Esophagus (tissue), 2 donors: ENCODE results near the gene PRIM2. TPM values are rescaled to one million over a fixed set of nuclear protein-coding genes. Genes with fewer than 3 reads are reported as not detected.
"Not testable (repeated sequence)": the region's sequence is repeated elsewhere in the genome, so short reads cannot be mapped to it uniquely, and the experiment has no call there.

Source experiments
- H3K27ac ChIP-seq, 2 donors: one replicate each; pipeline ENCODE4 v1.5.1; 2013; ENCODE audit warnings: low read depth in 2 of 2, mild to moderate bottlenecking in 2 of 2, inconsistent platforms in 1 of 2, low read length in 1 of 2, moderate library complexity in 1 of 2
- H3K27me3 ChIP-seq, 2 donors: one replicate each; pipeline ENCODE4 v1.6.1; 2013; ENCODE audit warnings: low read length in 2 of 2, control low read depth in 1 of 2, mild to moderate bottlenecking in 1 of 2; ENCODE audit not compliant: insufficient read depth in 2 of 2, control insufficient read depth in 1 of 2
- H3K36me3 ChIP-seq, 2 donors: one replicate each; pipeline ENCODE4 v1.6.1; 2013; ENCODE audit warnings: low read length in 1 of 2; ENCODE audit not compliant: control insufficient read depth in 2 of 2, insufficient read depth in 2 of 2
- H3K4me1 ChIP-seq, 2 donors: one replicate each; pipeline ENCODE4 v1.6.1; 2013; ENCODE audit warnings: low read length in 1 of 2; ENCODE audit not compliant: control insufficient read depth in 2 of 2, insufficient read depth in 2 of 2
- H3K4me3 ChIP-seq, 2 donors: one replicate each; pipeline ENCODE4 v1.5.1; 2013; ENCODE audit warnings: low read length in 2 of 2, mild to moderate bottlenecking in 2 of 2, low read depth in 1 of 2, moderate library complexity in 1 of 2
- H3K9me3 ChIP-seq, 2 donors: one replicate each; pipeline ENCODE4 v1.6.1; 2013; ENCODE audit warnings: mild to moderate bottlenecking in 2 of 2, low read depth in 1 of 2, low read length in 1 of 2, moderate library complexity in 1 of 2; ENCODE audit not compliant: control insufficient read depth in 2 of 2, insufficient read depth in 1 of 2
- WGBS, 2 donors: extraction: QIAGEN DNeasy Blood & Tissue Kit; methylation state at CpG; one replicate each; pipeline ENCODE4 v1.1.7; 2013; 5-methylcytosine and 5-hydroxymethylcytosine counted together
- polyA plus RNA-seq, 2 donors: library from polyadenylated mRNA; stranded (reverse); fragments of 200-250 nt; gene quantifications; one replicate each; pipeline ENCODE4 v1.2.3, GENCODE V29; 2013
- donor health status: healthy with polysubstance abuse.
- donor health status: Bipolar disorder and iron deficiency.

Gene PRIM2
- polyA plus RNA-seq, 2 donors = 3.7 to 4.5 TPM

DNA sequence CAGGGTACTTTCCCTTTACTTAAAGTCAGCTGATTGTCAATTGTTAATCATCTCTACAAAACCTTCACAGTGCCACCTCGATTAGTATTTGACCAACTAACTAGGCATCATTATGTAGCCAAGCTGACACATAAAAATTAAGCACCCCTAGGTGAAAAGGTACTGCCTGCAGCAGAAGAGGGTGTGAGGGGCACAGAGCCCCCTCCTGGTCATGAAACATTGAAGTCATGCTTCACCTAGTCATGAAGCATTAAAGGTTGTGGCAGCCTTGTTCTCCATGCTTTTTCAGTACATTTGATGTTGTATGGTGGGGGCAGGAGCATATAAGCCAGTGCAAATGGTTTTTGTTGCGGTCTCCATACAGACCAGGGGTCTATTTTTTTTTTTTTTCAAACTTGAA is 142.4 kb downstream of the PRIM2 start:
- H3K36me3 ChIP-seq, H3K27ac ChIP-seq, H3K9me3 ChIP-seq, H3K4me3 ChIP-seq, H3K27me3 ChIP-seq, H3K4me1 ChIP-seq: not testable (repeated sequence)
- 74 to 79% methylated on average over 2 of the region's 2 CpGs for WGBS, 2 donors

DNA sequence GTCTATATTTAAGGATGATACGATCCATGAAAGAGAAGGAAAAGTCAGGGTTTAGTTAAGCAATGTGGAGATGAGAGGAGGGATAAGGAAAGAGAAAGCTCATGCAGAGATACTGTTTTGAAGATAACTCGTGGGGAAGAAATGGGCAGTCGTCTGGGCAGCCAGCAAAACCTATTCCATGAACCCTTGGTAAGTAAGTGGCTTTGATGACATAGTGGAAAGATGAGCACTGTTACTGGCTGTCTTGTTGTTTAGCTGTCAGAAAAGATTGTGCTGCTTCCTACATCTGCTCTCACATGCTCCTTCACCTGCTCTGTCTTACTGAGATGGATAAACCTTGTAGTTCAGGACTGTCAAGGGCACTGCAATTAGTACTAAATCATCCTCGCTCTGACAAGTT is 143.6 kb downstream of the PRIM2 start:
- H3K4me1 ChIP-seq, H3K27ac ChIP-seq, H3K36me3 ChIP-seq, H3K9me3 ChIP-seq, H3K4me3 ChIP-seq, H3K27me3 ChIP-seq: not testable (repeated sequence)
- WGBS, 2 donors = 59 to 65% methylated on average over 4 of the region's 4 CpGs

DNA sequence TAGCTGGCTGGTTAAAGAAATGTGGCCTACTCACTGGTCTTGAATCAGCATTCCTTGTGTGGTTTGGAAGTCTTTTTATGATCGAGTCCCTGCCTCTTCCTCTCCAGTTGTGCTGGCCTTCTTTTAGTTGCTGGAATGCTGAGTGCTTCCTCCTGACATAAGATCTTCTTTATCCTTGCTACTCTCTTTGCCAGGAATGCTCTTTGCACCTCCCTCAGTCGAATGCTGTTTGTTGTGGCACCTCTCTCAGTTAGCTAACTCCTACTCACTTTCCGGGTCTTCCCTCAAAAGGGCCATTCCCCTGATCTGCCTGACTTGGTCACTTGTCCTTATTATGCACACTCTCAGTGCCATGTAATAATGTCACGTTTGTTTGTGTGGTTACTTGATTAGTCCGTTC is 146.4 kb downstream of the PRIM2 start:
- not testable (repeated sequence) for H3K4me1 ChIP-seq, H3K9me3 ChIP-seq, H3K36me3 ChIP-seq, H3K4me3 ChIP-seq, H3K27me3 ChIP-seq, H3K27ac ChIP-seq
- 86 to 88% methylated on average over 5 of the region's 5 CpGs for WGBS, 2 donors

DNA sequence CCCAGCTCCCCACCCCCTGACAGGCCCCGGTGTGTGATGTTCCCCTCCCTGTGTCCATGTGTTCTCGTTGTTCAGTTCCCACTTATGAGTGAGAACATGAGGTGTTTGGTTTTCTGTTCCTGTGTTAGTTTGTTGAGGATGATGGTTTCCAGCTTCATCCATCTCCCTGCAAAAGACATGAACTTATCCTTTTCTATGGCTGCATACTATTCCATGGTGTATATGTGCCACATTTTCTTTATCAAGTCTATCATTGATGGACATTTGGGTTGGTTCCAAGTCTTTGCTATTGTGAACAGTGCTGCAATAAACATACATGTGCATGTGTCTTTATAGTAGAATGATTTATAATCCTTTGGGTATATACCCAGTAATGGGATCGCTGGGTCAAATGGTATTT is 148.5 kb downstream of the PRIM2 start:
- H3K9me3 ChIP-seq, H3K4me3 ChIP-seq, H3K4me1 ChIP-seq, H3K27me3 ChIP-seq, H3K27ac ChIP-seq, H3K36me3 ChIP-seq: not testable (repeated sequence)
- WGBS, 2 donors = 96 to 97% methylated on average over 3 of the region's 3 CpGs

DNA sequence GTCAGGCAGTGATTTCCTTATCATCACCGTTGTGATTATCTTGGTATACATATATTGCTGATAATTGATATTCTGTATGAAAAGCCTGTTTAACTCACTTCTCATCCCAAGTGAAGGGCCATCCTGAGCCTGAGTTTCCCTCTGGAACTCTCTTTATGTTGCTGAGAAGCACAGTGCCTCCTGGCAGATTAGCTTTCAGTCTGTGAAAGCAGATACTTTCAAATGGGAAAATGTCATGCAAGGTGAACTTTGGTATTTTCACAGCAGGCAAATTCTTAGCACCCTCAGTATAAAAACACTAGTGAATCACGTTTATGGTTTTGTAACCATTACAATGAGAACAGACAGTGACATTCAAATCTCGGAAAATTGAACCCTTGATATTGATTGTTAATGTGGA is 151.6 kb downstream of the PRIM2 start:
- Histone ChIP-seq H3K4me1 (no peaks in the 10 kb centered on the region), H3K27me3 (no peaks in the 10 kb centered on the region), H3K9me3 (no peaks in the 10 kb centered on the region), H3K27ac (no peak overlapping the region), H3K4me3 (no peak overlapping the region), H3K36me3 (no peaks in the 10 kb centered on the region)
- 65 to 76% methylated on average over 3 of the region's 3 CpGs for WGBS, 2 donors

DNA sequence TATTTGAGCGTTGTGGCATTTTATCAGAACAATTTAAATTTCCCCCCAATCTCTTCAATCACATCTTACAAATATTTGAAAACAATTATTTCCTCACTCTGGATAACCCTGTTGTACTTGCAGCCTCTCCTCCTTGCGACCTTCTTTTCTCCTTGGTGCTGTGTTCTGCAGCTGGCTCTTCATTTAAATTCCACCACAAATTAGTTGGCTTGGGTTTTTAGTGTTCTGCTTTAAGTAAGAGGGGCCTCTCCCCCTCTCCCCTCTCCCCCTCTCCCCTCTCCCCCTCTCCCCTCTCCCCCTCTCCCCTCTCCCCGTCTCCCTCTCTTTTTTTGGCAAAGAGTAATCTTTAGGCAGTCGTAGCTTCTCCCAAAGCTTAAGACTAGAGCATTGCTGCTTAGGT is 152.7 kb downstream of the PRIM2 start:
- H3K9me3 ChIP-seq, H3K27me3 ChIP-seq, H3K4me1 ChIP-seq, H3K36me3 ChIP-seq, H3K27ac ChIP-seq, H3K4me3 ChIP-seq: not testable (repeated sequence)
- 71 to 81% methylated on average over 2 to 3 of the region's 4 CpGs for WGBS, 2 donors

DNA sequence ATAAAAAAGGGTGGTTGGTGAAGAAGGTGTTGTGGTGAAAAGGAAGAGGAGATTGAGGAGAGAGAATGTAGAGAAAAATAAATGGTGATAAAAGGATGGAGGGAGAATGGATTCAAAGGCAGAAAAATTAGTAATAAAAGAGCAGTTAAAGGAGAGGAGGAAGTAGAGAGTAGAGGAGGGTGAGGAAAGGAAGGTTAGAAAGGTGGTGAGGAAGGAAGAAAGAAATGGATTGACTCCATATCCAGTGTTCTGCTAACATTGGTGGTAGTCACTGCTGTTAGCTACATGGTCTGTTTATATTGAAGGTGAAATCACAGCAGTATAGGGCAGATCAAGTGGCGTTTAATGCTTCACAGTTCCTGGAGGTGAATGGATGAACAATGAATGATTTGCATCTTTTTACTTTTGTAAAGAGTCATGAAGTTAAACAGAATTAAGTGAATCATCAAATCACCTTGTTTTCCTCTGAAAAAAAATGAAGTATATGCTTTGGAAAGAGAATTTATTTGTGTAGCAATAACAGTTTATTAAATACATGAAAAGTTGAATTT is 154.0 kb downstream of the PRIM2 start:
- not testable (repeated sequence) for H3K9me3 ChIP-seq, H3K36me3 ChIP-seq, H3K27me3 ChIP-seq, H3K4me1 ChIP-seq, H3K4me3 ChIP-seq, H3K27ac ChIP-seq
- WGBS, 2 donors = 61 to 71% methylated on average over 1 of the region's 1 CpG

DNA sequence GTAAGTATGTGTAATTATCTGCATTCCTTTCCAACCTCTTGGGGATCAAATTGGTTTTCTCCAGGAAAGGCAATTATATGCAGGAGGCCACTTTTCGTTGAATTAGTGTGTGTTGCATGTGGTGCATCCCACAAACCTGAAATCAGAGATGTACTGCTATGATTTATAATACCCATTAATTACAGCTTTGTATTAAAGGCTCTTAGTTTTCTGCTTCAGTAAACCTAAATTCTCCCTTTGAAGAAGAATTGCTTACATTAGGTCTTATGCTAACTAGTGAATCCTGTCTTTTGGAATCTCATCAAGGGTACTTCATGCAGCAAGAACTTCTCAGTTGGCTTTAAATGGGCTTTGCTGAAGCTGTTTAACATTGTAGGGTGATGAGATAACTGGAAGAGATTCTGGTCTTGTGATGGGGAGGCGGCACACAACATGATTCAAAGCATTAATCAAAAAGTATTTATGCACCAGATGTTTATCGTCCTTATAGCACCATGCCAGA is 155.5 kb downstream of the PRIM2 start:
- H3K27me3 ChIP-seq, H3K4me1 ChIP-seq, H3K9me3 ChIP-seq, H3K27ac ChIP-seq, H3K36me3 ChIP-seq, H3K4me3 ChIP-seq: not testable (repeated sequence)
- WGBS, 2 donors = 31 to 41% methylated on average over 3 of the region's 3 CpGs

DNA sequence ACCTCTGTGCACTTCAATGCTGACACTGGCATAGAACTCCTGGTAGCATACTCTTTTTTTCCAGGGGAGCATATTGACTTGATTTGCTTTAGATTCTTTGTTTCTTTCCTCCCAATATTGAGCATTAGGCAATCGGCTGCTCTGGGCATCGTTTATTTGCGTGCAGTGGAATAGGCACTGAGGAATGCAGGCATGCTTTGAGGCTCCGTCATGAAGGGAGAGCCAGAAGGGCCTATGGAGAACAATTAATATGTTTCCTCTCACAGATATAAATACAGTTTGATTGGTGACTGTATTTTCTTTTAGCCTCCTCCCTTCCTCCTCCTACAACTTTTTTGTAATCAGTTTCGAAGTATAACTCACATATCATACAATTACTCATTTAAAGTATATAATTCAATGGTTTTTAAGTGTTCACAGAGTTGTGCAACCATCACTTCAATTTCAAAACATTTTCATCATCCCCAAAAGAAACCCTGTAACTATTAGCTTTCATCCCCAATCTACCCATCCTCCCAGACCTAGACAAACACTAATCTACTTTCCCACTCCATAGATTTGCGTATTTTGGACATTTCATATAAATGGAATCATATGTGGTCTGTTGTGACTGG is 157.5 kb downstream of the PRIM2 start:
- not testable (repeated sequence) for H3K36me3 ChIP-seq, H3K4me1 ChIP-seq, H3K9me3 ChIP-seq, H3K27ac ChIP-seq, H3K27me3 ChIP-seq, H3K4me3 ChIP-seq
- WGBS, 2 donors = 86 to 91% methylated on average over 6 of the region's 6 CpGs

DNA sequence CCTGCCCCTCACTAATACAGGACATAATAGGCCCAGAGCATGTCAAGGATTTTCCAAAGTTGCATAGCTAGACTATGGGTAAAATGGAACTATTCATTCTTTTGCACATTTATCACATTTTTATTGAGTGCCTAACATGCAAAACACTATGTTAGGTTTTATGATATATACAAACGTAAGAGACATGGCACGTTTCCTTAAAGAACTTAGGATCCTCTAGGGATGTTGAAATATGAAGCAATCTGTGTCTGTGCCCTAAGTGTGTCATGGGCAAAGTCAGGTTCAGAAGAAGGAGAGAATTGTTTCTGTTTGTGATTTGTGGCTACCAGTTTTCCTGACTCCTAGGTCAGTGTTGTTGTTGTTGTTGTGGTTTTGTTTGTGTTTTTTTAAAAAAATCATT is 158.2 kb downstream of the PRIM2 start:
- not testable (repeated sequence) for H3K36me3 ChIP-seq, H3K27me3 ChIP-seq, H3K4me1 ChIP-seq, H3K9me3 ChIP-seq, H3K27ac ChIP-seq, H3K4me3 ChIP-seq
- WGBS, 2 donors = 86 to 95% methylated on average over 2 of the region's 2 CpGs
